ENCODE results near the gene MAP3K4.

MAP3K4 gene

DNA sequence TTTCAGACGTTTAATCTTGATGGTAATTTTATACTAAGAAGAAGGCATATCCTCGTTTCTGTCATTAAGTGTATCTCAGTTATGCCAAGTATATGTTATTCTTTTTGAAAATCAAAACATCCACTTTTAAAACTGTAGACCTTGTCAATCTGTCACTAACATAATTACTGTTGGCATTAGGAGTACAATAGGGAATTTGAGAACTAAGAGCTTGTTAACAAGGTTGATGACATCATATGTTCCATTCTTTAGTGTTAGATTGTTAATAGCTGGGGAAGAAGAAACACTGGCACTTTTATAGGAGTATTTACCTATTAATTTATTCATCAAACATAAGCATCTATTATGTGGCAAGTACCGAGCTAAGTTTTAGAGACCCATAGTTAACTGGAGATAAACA is 76.2 kb downstream of the MAP3K4 start:
- H3K4me1 ChIP-seq (ENCODE audit: control insufficient read depth in 1 of 2, insufficient read depth in 1 of 2, low read depth in 1 of 2, low read length in 1 of 2) = no peaks in the 10 kb centered on the region
- no peak overlapping the region for H3K4me3 ChIP-seq (ENCODE audit: low read depth in 1 of 2, low read length in 1 of 2)
- H3K9me3 ChIP-seq = no peaks in the 10 kb centered on the region
- TF ChIP-seq, protein P1, sequence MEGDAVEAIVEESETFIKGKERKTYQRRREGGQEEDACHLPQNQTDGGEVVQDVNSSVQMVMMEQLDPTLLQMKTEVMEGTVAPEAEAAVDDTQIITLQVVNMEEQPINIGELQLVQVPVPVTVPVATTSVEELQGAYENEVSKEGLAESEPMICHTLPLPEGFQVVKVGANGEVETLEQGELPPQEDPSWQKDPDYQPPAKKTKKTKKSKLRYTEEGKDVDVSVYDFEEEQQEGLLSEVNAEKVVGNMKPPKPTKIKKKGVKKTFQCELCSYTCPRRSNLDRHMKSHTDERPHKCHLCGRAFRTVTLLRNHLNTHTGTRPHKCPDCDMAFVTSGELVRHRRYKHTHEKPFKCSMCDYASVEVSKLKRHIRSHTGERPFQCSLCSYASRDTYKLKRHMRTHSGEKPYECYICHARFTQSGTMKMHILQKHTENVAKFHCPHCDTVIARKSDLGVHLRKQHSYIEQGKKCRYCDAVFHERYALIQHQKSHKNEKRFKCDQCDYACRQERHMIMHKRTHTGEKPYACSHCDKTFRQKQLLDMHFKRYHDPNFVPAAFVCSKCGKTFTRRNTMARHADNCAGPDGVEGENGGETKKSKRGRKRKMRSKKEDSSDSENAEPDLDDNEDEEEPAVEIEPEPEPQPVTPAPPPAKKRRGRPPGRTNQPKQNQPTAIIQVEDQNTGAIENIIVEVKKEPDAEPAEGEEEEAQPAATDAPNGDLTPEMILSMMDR (IDR thresholded peaks at IDR 0.05) = no peak
- H3K36me3 ChIP-seq = peaks cover 6% of the 10 kb centered on the region
- no peak overlapping the region for H3K27ac ChIP-seq
- no peaks in the 10 kb centered on the region for H3K27me3 ChIP-seq

DNA sequence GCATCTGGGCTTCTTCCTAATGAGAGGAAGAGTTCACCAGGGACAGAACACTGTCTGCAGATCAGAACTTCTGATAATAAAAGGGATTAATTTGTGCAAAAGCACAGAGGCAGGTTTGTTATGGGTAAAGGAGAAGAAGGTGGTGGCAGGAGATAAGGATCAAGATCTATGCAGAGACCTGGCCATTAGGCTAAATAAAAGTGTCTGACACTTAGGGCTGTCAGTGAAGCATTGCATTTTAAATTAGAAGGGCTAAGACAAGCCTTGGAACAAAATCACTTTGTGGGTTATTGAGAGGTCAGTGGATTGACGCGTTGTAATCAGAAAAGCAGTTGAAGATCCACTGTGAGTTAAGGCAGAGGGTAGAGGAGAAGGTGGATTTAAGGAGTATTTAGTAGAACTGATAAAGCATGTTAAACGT is 76.8 kb downstream of the MAP3K4 start:
- Histone ChIP-seq H3K9me3 (no peaks in the 10 kb centered on the region), H3K4me1 (ENCODE audit: control insufficient read depth in 1 of 2, insufficient read depth in 1 of 2, low read depth in 1 of 2, low read length in 1 of 2) (no peaks in the 10 kb centered on the region), H3K27me3 (no peaks in the 10 kb centered on the region), H3K4me3 (ENCODE audit: low read depth in 1 of 2, low read length in 1 of 2) (no peak overlapping the region), H3K27ac (no peak overlapping the region), H3K36me3 (peaks cover 6% of the 10 kb centered on the region)
- TF ChIP-seq, protein P1 (IDR thresholded peaks at IDR 0.05) = no peak

DNA sequence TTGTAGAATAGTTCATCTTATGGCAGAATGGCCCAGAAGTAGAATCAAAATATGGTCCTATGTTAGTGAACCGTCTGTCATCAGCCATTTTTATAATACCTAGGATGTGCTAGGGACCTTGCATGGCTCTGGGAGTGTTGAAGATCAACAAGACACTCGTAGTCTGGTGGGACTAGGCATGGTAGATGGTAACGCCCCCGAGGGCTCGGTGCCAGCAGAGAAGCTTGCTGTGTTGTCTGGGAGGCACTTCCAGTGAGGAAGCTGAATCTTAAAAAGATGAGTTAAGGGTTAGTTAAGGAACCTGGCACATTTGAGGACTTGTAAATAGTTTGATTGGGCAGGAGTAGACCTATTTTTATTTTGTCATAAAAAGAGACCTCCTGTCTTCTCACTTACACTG is 82.4 kb downstream of the MAP3K4 start:
- TF ChIP-seq, protein P1 (IDR thresholded peaks at IDR 0.05) = no peak
- Histone ChIP-seq H3K36me3 (peaks cover 28% of the 10 kb centered on the region), H3K4me1 (ENCODE audit: control insufficient read depth in 1 of 2, insufficient read depth in 1 of 2, low read depth in 1 of 2, low read length in 1 of 2) (no peaks in the 10 kb centered on the region), H3K27me3 (no peaks in the 10 kb centered on the region), H3K9me3 (no peaks in the 10 kb centered on the region), H3K4me3 (ENCODE audit: low read depth in 1 of 2, low read length in 1 of 2) (no peak overlapping the region), H3K27ac (no peak overlapping the region)

DNA sequence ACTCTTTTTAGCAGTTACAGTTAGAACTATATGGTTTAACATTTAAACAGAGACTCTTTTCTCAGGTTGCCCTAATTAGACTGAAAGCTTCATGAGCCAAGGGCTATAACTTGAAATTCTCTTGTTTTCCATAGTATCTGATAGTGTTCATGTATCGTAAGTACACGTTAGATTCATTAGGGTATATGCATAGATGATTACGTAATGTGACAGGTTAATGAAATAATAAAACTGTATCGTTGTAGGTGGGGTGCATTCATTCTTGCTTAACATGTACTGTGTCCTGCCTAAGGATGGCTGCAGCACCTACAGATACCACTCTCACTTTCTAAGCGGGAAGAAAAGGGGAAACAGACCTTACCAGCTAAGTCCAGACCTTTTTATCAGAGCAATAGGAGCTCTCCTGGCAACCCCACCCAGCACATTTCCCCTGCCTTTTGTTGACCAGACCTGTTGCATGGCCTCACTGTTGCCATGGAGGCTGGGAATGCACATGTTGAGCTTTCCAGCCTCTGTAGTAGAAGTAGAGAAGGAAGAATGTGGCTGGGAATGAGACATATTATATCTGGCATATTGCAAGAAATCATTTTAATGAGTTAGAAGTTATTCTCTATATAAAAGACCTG is 83.0 kb downstream of the MAP3K4 start:
- TF ChIP-seq, protein P1 (IDR thresholded peaks at IDR 0.05) = no peak
- H3K36me3 ChIP-seq = peaks cover 28% of the 10 kb centered on the region
- no peaks in the 10 kb centered on the region for H3K9me3 ChIP-seq
- H3K27me3 ChIP-seq = no peaks in the 10 kb centered on the region
- no peaks in the 10 kb centered on the region for H3K4me1 ChIP-seq (ENCODE audit: control insufficient read depth in 1 of 2, insufficient read depth in 1 of 2, low read depth in 1 of 2, low read length in 1 of 2)
- H3K4me3 ChIP-seq (ENCODE audit: low read depth in 1 of 2, low read length in 1 of 2) = no peak overlapping the region
- H3K27ac ChIP-seq = no peak overlapping the region

DNA sequence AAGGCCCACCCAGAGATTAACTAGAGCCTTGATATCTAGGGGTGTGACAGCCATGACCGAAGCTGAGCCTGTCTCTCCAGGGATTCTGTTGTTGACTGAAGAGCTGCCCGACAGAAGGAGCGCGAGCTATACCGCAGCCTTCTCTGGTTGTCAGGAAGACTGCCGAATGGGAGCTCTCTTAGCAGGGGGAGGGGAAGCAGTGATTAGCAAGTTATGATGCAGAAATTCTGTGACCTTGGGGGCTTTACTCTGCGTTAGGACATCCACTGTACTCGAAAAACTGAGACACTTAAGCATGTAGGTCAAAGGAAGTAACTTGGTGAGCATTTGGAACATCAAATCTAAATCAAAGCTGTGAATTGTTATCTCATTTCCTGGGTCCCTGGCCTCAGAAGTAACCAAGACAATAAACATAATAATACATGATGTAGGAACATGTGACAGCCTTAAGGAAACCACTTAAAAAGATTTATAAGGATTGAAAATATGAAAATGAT is 84.7 kb downstream of the MAP3K4 start:
- no peaks in the 10 kb centered on the region for H3K27me3 ChIP-seq
- no peak overlapping the region for H3K27ac ChIP-seq
- TF ChIP-seq, protein P1 (IDR thresholded peaks at IDR 0.05) = no peak
- H3K9me3 ChIP-seq = no peaks in the 10 kb centered on the region
- H3K36me3 ChIP-seq = peaks cover 40% of the 10 kb centered on the region
- H3K4me3 ChIP-seq (ENCODE audit: low read depth in 1 of 2, low read length in 1 of 2) = no peak overlapping the region
- no peaks in the 10 kb centered on the region for H3K4me1 ChIP-seq (ENCODE audit: control insufficient read depth in 1 of 2, insufficient read depth in 1 of 2, low read depth in 1 of 2, low read length in 1 of 2)

Measured in neutrophil (primary cell).